Fibroblast of mammary gland (primary cell): ENCODE measurements around the gene RECQL5.

Experiments
- DNase-seq: peaks from one replicate; pipeline ENCODE4 v3.0.0-alpha.2; 2010; ENCODE audit warnings: low read depth
- H3K4me3 ChIP-seq: 2 replicates; pipeline ENCODE4 v1.5.1; 2011; ENCODE audit warnings: low read depth, mild to moderate bottlenecking, low read length, moderate library complexity; ENCODE audit not compliant: control insufficient read depth
- TF ChIP-seq, protein P1 (sequence below): conservative IDR thresholded peaks from 2 replicates; pipeline ENCODE4 v1.5.1; 2011; ENCODE audit warnings: low read depth, low read length, inconsistent platforms; ENCODE audit not compliant: control insufficient read depth, insufficient read depth

Gene RECQL5

DNA sequence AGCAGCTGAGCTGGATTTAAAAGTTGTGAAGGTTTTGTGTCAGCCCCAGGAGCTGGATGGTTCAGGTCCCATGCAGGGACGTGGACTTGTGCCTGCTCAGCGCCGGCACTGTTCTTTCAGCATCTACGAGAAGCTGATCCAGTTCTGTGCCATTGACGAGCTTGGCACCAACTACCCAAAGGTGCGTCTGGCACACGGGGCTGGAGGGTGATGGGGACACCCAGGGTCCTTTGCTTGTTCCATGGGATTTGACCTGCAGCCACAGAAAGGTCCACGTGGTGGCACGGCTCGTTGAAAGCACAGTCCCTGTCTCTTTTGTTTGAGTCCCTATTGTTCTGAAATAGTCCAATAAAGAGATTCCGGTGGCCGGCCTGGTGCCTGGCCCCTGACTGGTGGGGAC is 36.2 kb upstream of the RECQL5 start:
- no peak overlapping the region for H3K4me3 ChIP-seq
- TF ChIP-seq, protein P1, sequence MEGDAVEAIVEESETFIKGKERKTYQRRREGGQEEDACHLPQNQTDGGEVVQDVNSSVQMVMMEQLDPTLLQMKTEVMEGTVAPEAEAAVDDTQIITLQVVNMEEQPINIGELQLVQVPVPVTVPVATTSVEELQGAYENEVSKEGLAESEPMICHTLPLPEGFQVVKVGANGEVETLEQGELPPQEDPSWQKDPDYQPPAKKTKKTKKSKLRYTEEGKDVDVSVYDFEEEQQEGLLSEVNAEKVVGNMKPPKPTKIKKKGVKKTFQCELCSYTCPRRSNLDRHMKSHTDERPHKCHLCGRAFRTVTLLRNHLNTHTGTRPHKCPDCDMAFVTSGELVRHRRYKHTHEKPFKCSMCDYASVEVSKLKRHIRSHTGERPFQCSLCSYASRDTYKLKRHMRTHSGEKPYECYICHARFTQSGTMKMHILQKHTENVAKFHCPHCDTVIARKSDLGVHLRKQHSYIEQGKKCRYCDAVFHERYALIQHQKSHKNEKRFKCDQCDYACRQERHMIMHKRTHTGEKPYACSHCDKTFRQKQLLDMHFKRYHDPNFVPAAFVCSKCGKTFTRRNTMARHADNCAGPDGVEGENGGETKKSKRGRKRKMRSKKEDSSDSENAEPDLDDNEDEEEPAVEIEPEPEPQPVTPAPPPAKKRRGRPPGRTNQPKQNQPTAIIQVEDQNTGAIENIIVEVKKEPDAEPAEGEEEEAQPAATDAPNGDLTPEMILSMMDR = no peak
- no peak for DNase-seq

DNA sequence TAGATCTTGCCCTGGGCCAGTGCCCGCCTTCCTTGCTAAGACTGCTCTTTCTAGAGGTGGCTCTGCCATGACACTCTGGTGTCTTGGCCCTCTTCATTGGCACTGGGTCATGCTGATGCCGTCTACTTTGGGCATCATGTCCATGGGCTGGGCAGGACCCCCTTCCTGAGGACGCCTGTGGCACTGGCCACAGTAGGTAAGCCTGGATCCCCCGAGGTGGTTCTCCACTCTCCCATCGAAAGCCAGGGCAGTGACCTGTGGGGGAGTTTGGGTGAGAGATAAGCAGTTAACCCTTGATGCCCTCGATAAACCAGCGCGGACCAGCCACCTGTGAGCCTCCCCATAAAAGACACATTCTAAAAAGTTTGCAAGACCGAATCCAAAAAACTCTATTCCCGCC is 34.3 kb upstream of the RECQL5 start:
- DNase-seq = no peak
- no peak overlapping the region for H3K4me3 ChIP-seq
- TF ChIP-seq, protein P1 = no peak

DNA sequence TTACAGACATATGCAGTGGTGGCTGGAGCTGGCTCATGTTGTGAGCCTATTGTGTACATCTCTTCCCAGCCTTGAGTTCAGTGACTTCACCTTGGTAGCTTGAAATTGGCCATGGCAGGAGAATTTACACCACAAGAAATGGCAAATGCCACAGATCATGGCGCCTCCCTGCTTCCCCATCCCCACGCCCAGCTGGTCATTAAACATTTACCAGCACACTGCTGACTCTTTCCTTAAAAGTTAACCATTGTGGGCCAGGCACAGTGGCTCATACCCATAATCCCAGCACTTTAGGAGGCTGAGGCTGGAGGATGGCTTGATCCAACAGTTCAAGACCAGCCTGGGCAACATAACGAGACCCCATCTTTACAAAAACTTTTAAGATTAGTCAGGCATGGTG is 31.7 kb upstream of the RECQL5 start:
- H3K4me3 ChIP-seq = no peak overlapping the region
- TF ChIP-seq, protein P1 = no peak
- no peak for DNase-seq

DNA sequence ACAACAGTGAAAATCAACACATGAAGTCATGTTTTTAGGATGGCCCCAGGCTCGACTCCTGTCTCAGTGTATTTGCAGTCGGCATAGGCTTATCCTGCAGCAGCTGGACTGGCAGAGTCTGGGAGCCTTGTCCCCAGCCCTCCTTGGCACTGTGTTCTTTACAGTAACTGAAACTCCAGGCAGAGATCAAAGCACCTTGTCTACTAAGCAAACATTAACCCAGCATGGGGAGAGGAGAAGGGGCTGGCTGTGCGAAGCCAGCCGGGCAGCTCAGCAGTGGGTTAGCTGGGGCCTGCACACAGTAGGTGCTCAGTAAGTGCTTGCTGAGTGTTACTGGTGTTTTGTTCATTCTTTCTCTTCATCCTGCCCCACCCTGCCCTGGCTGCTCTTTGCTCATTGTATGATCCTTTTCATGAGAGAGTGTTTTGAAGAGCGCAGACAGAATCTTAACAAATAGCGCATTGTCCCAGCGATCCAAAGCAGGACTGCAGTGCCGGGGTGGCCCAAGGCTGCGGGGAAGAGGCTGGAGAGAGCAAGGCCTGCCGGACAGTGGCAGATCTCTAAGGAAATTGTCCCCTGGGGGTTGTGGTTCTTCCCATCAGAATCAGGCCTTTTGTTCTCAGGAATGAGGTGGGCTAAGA is 30.8 kb upstream of the RECQL5 start:
- TF ChIP-seq, protein P1 = no peak
- H3K4me3 ChIP-seq = no peak overlapping the region

DNA sequence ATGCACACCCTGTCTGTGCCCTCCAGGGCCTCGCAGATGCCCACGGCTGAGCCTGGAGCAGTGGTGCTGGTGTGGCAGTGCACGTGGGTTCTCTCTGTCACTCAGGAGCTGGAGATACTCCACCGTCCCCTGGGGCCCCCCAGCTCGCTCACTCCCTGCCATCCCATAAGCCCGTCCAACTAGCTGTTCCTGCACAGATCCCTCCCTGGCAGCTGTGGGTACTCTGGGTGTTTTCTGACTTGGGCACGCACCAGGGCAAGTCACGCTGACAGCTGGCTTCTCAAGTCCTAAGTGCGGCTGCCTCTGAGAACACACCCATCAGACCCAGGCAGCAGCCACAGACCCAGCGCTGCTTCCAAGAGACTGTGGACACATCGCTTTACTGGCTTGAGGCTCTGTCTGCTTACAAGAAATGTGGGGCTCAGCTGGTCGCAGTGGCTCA is 28.9 kb upstream of the RECQL5 start:
- no peak overlapping the region for H3K4me3 ChIP-seq
- no peak for DNase-seq
- TF ChIP-seq, protein P1 = no peak

More for the DNA sequence above, 30.8 kb upstream of the RECQL5 start:
- no peak for DNase-seq

DNA sequence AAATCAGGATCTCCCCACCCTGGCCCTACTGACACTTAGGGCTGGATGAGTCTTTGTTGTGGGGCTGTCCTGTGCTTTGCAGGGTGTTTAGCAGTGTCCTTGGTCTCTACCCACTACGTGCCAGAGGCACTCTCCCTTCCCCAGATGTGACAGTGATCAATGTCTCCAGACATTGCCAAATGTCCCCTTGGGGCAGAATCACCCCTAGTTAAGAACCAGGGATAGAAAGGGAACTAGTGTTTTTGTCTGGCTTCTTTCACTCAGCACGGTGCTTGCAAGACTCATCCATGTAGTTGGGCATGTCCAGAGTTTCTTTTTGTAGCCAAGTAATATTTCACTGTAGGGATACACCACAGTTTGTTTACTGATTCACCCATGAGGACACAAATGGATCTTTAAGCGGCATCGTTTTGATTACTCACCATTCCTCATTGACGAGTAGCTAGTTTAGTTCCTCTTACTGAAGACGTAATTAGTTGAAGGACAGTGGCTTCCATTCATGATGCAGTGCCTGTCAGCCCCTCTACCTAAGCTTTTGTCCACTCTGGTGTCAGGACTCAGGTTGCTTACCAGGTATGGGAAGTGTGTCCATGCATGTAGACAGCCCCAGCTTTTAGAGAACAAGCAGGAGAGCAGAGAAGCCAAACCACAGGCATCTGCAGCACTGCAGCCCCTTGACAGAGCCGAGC is 28.3 kb upstream of the RECQL5 start:
- peak; percentile 75 for DNase-seq
- no peak overlapping the region for H3K4me3 ChIP-seq
- TF ChIP-seq, protein P1 = no peak
